Activated CD8-positive, alpha-beta T cell treated with anti-CD3 and anti-CD28 coated beads for 36 hours (primary cell): Measurements from ENCODE around the gene HAAO. TPM values are rescaled to one million over a fixed set of nuclear protein-coding genes. Genes with fewer than 3 reads are reported as not detected.
A peak's percentile ranks its signal among the peaks of the same experiment; 100 is the strongest.

Experiments used
- ATAC-seq: fragments of 200-7000 bp; cut with Tn5 transposase; one replicate; pipeline ENCODE4 v1.10.0; 2021; ENCODE audit warnings: mild to moderate bottlenecking, moderate library complexity
- CTCF ChIA-PET: fragments of 350-600 bp; sonication (Branson Sonifier 250); formaldehyde crosslinking; loops from one replicate; lab custom pipeline; 2021; ENCODE audit warnings: antibody characterized with exemption; lab: Charles Lee
- POLR2A ChIA-PET: fragments of 350-600 bp; sonication (Branson Sonifier 250); formaldehyde crosslinking; loops from one replicate; lab custom pipeline; 2021; ENCODE audit warnings: antibody characterized with exemption; lab: Charles Lee
- DNase-seq: peaks from one replicate; pipeline ENCODE4 v3.0.0-alpha.2; 2020
- H3K27ac Mint-ChIP-seq: one replicate; pipeline ENCODE4 v1.8.0; 2021; ENCODE audit warnings: mild to moderate bottlenecking, mixed read lengths
- H3K27me3 Mint-ChIP-seq: one replicate; pipeline ENCODE4 v1.8.0; 2021; ENCODE audit warnings: mixed read lengths
- H3K36me3 Mint-ChIP-seq: one replicate; pipeline ENCODE4 v1.8.0; 2021; ENCODE audit warnings: low read depth, mixed read lengths
- H3K4me1 Mint-ChIP-seq: one replicate; pipeline ENCODE4 v1.8.0; 2021; ENCODE audit warnings: low read depth, mixed read lengths
- H3K4me3 Mint-ChIP-seq: one replicate; pipeline ENCODE4 v1.8.0; 2021; ENCODE audit warnings: mild to moderate bottlenecking, moderate library complexity, mixed read lengths
- H3K9me3 Mint-ChIP-seq: one replicate; pipeline ENCODE4 v1.8.0; 2021; ENCODE audit warnings: mixed read lengths
- intact Hi-C: fragments of 100-400 bp; cut with micrococcal nuclease; formaldehyde crosslinking; loops from one replicate; pipeline ENCODE4 v1.10.0; 2022
- total RNA-seq, 2 experiments: library from RNA; stranded (reverse); gene quantifications; one replicate each; pipeline ENCODE4 v1.2.3, GENCODE V29; 2021
- TF ChIP-seq, protein P1 (sequence below): fragments of 200-600 bp; IDR thresholded peaks from one replicate; pipeline ENCODE4 v1.8.0; 2022; ENCODE audit warnings: antibody characterized with exemption, mild to moderate bottlenecking

HAAO gene
- total RNA-seq, 2 experiments from 2014 or later: 0.63 to 1.0 TPM

DNA sequence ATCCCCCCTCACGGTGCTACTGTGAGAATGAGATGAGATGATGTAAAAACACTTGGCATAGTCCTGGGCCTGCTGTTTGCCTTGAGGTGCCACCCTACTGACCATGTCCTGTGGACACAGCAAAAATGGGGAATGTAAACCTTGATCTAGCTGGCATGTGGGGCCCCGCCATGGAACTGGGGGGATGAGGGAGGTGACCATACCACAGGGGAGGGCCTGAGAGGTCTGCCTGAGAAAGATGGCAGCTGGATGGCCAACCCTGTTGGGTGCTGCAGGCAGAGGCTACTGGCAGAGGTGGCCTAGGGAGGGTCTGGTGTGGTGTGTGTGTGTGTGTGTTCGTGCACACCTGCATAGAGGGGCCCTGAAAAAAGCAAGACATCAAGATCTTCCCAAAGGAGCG is 777 bp downstream of the HAAO start:
- Mint-ChIP-seq H3K27me3 (peaks cover 36% of the 10 kb centered on the region), H3K27ac (no peak overlapping the region), H3K9me3 (no peaks in the 10 kb centered on the region), H3K36me3 (no peaks in the 10 kb centered on the region), H3K4me3 (peak overlapping the region; percentile 73), H3K4me1 (peaks cover 43% of the 10 kb centered on the region)
- intact Hi-C loops: no loop called here
- DNase-seq (no peak), ATAC-seq (no peak)
- TF ChIP-seq, protein P1, sequence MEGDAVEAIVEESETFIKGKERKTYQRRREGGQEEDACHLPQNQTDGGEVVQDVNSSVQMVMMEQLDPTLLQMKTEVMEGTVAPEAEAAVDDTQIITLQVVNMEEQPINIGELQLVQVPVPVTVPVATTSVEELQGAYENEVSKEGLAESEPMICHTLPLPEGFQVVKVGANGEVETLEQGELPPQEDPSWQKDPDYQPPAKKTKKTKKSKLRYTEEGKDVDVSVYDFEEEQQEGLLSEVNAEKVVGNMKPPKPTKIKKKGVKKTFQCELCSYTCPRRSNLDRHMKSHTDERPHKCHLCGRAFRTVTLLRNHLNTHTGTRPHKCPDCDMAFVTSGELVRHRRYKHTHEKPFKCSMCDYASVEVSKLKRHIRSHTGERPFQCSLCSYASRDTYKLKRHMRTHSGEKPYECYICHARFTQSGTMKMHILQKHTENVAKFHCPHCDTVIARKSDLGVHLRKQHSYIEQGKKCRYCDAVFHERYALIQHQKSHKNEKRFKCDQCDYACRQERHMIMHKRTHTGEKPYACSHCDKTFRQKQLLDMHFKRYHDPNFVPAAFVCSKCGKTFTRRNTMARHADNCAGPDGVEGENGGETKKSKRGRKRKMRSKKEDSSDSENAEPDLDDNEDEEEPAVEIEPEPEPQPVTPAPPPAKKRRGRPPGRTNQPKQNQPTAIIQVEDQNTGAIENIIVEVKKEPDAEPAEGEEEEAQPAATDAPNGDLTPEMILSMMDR: no peak
- POLR2A ChIA-PET: interaction anchor here (6.3 kb wide), 1 partner anchor 19 kb away, joined by 45 read pairs; no protein-coding TSS in a partner anchor
- CTCF ChIA-PET: interaction anchor here (0.6 to 1.5 kb wide), 4 partner anchors 11 to 37 kb away, joined by 3 to 7 read pairs (median 4); no protein-coding TSS in a partner anchor

DNA sequence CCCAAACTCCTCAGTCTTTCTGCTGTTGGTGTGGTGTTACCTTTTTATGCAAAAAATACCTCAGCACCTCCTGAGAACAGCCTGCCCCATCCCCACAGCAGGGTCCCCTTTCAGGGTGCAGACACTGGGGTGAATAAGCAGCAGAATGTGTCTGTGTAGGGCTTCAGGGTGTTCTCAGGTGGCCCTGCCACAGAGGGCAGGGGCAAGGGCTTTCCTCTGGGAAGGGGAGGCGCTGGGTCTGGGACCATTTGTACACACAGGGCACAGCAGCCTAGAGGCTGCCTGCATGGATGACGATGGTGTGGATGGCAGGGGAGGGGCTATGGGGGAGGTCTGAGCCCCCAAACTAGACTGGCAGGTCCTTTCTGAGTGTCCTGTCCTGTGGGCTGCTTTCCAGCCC is 2.6 kb downstream of the HAAO start:
- intact Hi-C loops: no loop called here
- Mint-ChIP-seq H3K36me3 (no peaks in the 10 kb centered on the region), H3K9me3 (no peaks in the 10 kb centered on the region), H3K4me1 (peaks cover 27% of the 10 kb centered on the region), H3K27me3 (peaks cover 38% of the 10 kb centered on the region), H3K27ac (no peak overlapping the region), H3K4me3 (no peak overlapping the region)
- TF ChIP-seq, protein P1: no peak
- CTCF ChIA-PET: no interaction called here
- DNase-seq: no peak
- POLR2A ChIA-PET: interaction anchor here (1.8 kb wide), 1 partner anchor 21 kb away, joined by 4 read pairs; no protein-coding TSS in a partner anchor
- no peak for ATAC-seq

DNA sequence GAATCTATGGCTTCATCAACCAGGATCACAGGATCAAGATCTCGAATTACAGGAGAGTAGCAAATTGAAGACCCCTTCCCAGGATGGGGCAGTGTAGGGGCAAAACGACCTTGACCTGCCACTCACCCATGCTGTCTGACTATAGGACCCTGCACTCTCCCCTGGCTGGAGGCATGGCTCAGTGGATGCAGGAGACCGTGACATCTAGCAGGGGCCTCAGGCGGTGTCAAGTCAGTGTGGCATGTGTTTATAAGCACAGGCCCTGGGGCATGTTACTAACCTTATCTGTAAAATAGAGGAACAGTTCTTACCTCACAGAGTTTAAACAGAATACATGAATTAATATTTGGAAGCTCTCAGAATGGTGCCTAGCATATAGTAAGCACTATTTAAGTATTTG is 3.5 kb downstream of the HAAO start:
- DNase-seq (no peak), ATAC-seq (no peak)
- H3K4me1 Mint-ChIP-seq: peaks cover 21% of the 10 kb centered on the region
- CTCF ChIA-PET: no interaction called here
- POLR2A ChIA-PET: interaction anchor here (1.8 kb wide), 1 partner anchor 22 kb away, joined by 4 read pairs; no protein-coding TSS in a partner anchor
- peaks cover 35% of the 10 kb centered on the region for H3K27me3 Mint-ChIP-seq
- H3K36me3 Mint-ChIP-seq: no peaks in the 10 kb centered on the region
- no peak overlapping the region for H3K27ac Mint-ChIP-seq
- H3K9me3 Mint-ChIP-seq: no peaks in the 10 kb centered on the region
- no peak overlapping the region for H3K4me3 Mint-ChIP-seq
- intact Hi-C loops: no loop called here
- TF ChIP-seq, protein P1: no peak

DNA sequence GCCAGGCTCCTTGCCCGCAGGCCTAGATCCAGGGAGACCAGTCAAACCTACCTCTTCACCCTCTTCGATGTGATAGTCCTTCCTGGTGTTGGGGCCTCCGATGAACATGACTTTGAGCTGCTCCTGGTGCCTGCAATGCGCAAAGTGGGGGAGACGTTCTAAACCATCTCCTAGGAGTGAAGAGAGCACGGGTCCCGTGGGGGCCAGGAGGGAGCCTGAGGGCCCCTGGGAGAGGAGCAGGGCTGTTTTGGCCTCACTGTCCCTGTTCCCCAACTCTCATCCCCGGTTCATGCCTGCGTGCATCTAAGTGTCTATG is 3.9 kb downstream of the HAAO start:
- Mint-ChIP-seq H3K9me3 (no peaks in the 10 kb centered on the region), H3K4me1 (peaks cover 16% of the 10 kb centered on the region), H3K27ac (no peak overlapping the region), H3K4me3 (no peak overlapping the region), H3K36me3 (no peaks in the 10 kb centered on the region), H3K27me3 (peaks cover 31% of the 10 kb centered on the region)
- TF ChIP-seq, protein P1: no peak
- intact Hi-C loops: no loop called here
- POLR2A ChIA-PET: interaction anchor here (1.8 kb wide), 1 partner anchor 22 kb away, joined by 4 read pairs; no protein-coding TSS in a partner anchor
- ATAC-seq (no peak), DNase-seq (no peak)
- CTCF ChIA-PET: no interaction called here

DNA sequence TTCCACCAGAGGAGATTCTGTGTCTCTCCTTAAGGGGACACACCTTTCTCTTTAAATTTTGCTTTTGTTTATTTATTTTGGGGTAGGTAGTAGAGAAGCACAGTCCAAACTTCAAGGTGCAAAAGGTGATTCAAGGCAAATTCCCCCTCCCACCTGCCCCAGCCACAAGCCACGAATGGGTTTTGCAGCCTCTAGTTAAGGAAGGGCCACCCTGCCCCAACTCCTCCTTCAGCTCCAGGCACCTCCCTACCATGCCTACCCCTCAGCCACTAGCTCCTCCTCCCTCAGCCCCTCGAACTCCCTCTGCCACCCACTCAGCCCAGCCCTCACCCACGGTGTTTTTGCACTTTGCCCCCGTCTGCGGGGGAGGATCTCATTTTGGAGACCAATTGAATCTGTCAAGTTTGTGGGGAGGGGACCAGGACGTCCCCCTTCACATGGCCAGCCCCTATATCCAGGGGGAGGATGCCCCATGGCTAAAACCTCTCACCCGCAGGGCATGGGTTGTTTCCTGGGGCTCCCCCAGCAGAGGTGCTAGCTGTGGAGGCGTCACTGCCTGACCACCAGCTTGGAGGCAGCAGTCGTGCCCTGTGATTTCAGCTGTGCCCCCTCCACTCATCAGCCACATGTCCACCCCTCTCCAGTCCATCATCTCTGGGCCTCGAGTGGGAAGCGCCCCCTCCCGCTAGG is 4.5 kb downstream of the HAAO start:
- Mint-ChIP-seq H3K27me3 (peaks cover 28% of the 10 kb centered on the region), H3K27ac (no peak overlapping the region), H3K4me3 (no peak overlapping the region), H3K36me3 (no peaks in the 10 kb centered on the region), H3K9me3 (no peaks in the 10 kb centered on the region), H3K4me1 (peaks cover 13% of the 10 kb centered on the region)
- ChIA-PET POLR2A (interaction anchor here (1.8 kb wide), 1 partner anchor 23 kb away, joined by 4 read pairs; no protein-coding TSS in a partner anchor), CTCF (no interaction called here)
- ATAC-seq: peak; percentile 80
- intact Hi-C loops: no loop called here
- DNase-seq: peak; percentile 68
- TF ChIP-seq, protein P1: no peak
